GM12874 (cell line): ENCODE results near the gene PCNT.

ENCODE experiments used
- CTCF ChIP-seq: IDR thresholded peaks from 2 replicates; pipeline ENCODE4 v1.5.1; 2011; ENCODE audit warnings: low read depth, mild to moderate bottlenecking, control low read depth, low read length, moderate library complexity; ENCODE audit not compliant: insufficient read depth

The PCNT gene

GRCh38 chr21:46428987-46429710 lies 105.2 kb downstream of the PCNT start:
- TF ChIP-seq CTCF, result no peak

GRCh38 chr21:46429754-46430681 lies 106.1 kb downstream of the PCNT start:
- TF ChIP-seq CTCF, result no peak

DNA sequence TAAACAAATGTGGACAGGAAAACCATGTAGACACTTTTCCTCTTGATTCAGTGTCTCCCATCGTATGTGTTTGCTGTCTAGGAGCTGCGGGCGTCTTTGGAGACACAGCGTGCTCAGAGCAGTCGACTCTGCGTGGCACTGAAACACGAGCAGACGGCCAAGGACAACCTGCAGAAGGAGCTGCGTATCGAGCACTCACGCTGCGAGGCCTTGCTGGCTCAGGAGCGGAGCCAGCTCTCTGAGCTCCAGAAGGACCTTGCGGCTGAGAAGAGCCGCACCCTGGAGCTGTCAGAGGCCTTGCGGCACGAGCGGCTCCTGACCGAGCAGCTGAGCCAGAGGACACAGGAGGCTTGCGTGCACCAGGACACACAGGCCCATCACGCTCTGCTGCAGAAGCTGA lies 107.5 kb downstream of the PCNT start:
- TF ChIP-seq CTCF, result no peak

DNA sequence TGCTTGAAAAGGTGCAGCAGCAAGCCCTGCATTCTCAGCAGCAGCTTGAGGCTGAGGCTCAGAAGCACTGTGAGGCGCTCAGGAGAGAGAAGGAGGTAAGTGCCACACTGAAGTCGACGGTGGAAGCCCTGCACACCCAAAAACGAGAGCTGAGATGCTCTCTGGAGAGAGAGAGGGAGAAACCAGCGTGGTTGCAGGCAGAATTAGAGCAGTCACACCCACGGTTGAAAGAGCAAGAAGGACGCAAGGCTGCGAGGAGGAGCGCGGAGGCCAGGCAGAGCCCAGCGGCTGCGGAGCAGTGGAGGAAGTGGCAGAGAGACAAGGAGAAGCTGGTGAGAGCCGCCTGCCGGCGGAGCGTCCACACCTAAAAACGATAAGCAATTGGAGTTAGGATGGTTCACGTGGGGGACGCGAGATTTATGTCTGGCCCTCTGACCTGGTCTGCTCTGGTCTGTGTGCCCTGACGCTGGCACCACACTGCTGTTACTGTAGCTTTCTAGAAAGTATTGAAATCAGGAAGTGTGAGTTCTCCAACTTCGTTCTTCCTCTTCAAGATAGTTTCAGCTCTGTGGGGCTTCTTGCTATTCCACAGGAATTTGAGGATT lies 108.0 kb downstream of the PCNT start:
- TF ChIP-seq CTCF, result no peak

- TF ChIP-seq CTCF, result no peak
These were observed 110.5 kb downstream of the PCNT start for GRCh38 chr21:46434322-46434958.

DNA sequence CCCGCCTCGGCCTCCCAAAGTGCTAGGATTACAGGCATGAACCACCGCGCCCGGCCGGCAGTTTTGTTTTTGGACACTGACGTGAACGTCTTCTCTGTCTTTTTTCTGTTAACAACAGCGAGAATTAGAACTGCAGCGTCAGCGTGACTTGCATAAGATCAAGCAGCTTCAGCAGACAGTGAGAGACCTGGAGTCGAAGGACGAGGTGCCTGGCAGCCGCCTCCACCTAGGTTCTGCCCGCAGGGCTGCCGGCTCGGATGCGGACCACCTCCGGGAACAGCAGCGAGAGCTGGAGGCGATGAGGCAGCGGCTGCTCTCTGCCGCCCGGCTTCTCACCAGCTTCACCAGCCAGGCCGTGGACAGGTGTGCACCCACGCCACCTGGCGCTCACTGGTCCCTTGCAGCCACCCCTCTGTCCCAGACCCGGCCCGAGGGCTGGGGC lies 111.9 kb downstream of the PCNT start:
- TF ChIP-seq CTCF, result no peak

DNA sequence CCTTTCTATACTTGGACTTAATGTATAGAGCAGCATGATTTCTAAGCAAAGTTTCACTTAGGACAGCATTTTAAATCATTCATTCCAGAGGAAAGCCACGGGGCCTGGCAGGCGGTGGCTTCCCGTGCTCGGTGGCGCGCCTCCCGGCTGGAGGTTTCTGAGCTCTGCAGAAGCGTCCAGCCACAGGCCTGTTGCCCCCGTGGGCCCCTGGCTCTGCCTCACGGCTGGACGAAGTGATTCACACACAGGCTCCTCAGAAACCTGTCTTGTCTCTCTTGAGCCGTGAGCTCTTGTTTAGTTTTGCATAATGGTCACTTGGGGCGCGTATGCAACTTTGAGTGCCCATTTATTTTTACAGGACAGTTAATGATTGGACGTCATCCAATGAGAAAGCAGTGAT lies 112.7 kb downstream of the PCNT start:
- no peak for TF ChIP-seq CTCF
